Activated CD8-positive, alpha-beta T cell treated with anti-CD3 and anti-CD28 coated beads for 36 hours (primary cell): Measurements from ENCODE around the gene GLP1R. TPM values are rescaled to one million over a fixed set of nuclear protein-coding genes. Genes with fewer than 3 reads are reported as not detected.

Source experiments
- ATAC-seq: fragments of 200-7000 bp; cut with Tn5 transposase; one replicate; pipeline ENCODE4 v1.10.0; 2021; ENCODE audit warnings: mild to moderate bottlenecking, moderate library complexity
- CTCF ChIA-PET: fragments of 350-600 bp; sonication (Branson Sonifier 250); formaldehyde crosslinking; loops from one replicate; lab custom pipeline; 2021; ENCODE audit warnings: antibody characterized with exemption; lab: Charles Lee
- POLR2A ChIA-PET: fragments of 350-600 bp; sonication (Branson Sonifier 250); formaldehyde crosslinking; loops from one replicate; lab custom pipeline; 2021; ENCODE audit warnings: antibody characterized with exemption; lab: Charles Lee
- DNase-seq: peaks from one replicate; pipeline ENCODE4 v3.0.0-alpha.2; 2020
- H3K27ac Mint-ChIP-seq: one replicate; pipeline ENCODE4 v1.8.0; 2021; ENCODE audit warnings: mild to moderate bottlenecking, mixed read lengths
- H3K27me3 Mint-ChIP-seq: one replicate; pipeline ENCODE4 v1.8.0; 2021; ENCODE audit warnings: mixed read lengths
- H3K36me3 Mint-ChIP-seq: one replicate; pipeline ENCODE4 v1.8.0; 2021; ENCODE audit warnings: low read depth, mixed read lengths
- H3K4me1 Mint-ChIP-seq: one replicate; pipeline ENCODE4 v1.8.0; 2021; ENCODE audit warnings: low read depth, mixed read lengths
- H3K4me3 Mint-ChIP-seq: one replicate; pipeline ENCODE4 v1.8.0; 2021; ENCODE audit warnings: mild to moderate bottlenecking, moderate library complexity, mixed read lengths
- H3K9me3 Mint-ChIP-seq: one replicate; pipeline ENCODE4 v1.8.0; 2021; ENCODE audit warnings: mixed read lengths
- intact Hi-C: fragments of 100-400 bp; cut with micrococcal nuclease; formaldehyde crosslinking; loops from one replicate; pipeline ENCODE4 v1.10.0; 2022
- total RNA-seq, 2 experiments: library from RNA; stranded (reverse); gene quantifications; one replicate each; pipeline ENCODE4 v1.2.3, GENCODE V29; 2021
- TF ChIP-seq, protein P1 (sequence below): fragments of 200-600 bp; IDR thresholded peaks from one replicate; pipeline ENCODE4 v1.8.0; 2022; ENCODE audit warnings: antibody characterized with exemption, mild to moderate bottlenecking

GLP1R gene
- total RNA-seq, 2 experiments from 2014 or later, result 0.81 to 1.1 TPM

DNA sequence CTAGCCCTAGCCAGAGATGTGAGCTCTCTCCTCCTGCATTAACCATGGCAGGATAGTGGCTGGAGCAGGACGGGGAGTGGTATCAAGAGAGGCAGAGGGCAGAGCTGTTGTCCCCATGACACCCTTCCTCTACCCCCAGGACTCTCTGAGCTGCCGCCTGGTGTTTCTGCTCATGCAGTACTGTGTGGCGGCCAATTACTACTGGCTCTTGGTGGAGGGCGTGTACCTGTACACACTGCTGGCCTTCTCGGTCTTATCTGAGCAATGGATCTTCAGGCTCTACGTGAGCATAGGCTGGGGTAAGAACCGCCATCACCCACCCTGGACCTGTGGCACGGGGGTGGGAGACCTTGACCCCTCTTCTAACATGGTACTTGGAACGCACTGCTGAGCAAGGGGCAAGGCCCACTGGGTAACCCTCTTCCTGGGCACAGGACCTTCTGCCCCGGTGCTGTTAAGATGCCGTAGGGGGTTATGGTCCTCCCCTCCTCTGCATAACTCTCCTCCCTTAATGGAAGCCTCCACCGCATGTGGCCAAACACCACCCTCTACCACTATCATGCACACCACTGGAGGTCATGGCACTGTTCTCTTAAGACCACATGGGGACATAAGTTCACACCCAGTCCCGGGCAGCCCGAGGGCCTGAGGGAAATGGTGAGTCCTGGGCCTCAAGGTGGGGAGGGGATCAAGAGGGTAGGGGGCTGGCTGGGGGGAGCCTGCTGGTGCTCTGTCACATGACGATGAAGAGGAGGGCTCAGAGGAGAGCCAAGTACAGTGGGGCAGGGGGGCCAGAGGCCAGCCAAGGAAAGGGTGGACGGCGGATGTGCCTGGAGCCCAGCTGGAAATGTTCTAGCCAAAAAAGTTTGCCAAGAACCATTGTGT is 25.1 kb downstream of the GLP1R start:
- CTCF ChIA-PET, result no interaction called here
- no peak for ATAC-seq
- no peaks in the 10 kb centered on the region for H3K36me3 Mint-ChIP-seq

DNA sequence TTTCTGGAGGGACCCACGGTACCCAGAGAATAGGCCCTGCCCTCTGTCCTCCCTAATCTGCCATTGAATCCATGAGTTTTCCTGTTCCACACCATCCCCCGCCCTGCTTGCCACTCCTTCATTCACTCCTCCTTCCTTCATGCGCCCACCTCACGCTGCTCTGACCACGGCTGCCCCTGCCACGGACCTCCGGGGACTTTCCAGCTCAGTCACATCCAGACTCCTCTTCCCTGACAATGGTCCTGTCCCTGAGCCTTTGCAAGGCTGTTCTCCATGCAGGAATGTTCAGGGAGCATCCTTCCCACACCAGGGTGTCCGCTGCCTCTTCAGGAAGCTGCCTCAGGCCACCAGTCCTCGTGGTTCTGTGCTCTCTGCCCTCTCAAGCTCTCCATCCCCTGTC is 25.9 kb downstream of the GLP1R start:
- TF ChIP-seq, protein P1, sequence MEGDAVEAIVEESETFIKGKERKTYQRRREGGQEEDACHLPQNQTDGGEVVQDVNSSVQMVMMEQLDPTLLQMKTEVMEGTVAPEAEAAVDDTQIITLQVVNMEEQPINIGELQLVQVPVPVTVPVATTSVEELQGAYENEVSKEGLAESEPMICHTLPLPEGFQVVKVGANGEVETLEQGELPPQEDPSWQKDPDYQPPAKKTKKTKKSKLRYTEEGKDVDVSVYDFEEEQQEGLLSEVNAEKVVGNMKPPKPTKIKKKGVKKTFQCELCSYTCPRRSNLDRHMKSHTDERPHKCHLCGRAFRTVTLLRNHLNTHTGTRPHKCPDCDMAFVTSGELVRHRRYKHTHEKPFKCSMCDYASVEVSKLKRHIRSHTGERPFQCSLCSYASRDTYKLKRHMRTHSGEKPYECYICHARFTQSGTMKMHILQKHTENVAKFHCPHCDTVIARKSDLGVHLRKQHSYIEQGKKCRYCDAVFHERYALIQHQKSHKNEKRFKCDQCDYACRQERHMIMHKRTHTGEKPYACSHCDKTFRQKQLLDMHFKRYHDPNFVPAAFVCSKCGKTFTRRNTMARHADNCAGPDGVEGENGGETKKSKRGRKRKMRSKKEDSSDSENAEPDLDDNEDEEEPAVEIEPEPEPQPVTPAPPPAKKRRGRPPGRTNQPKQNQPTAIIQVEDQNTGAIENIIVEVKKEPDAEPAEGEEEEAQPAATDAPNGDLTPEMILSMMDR, result no peak
- ChIA-PET CTCF (no interaction called here), POLR2A (no interaction called here)
- Mint-ChIP-seq H3K4me1 (peaks cover 9% of the 10 kb centered on the region), H3K9me3 (no peaks in the 10 kb centered on the region), H3K4me3 (no peak overlapping the region), H3K36me3 (no peaks in the 10 kb centered on the region), H3K27me3 (peaks cover 8% of the 10 kb centered on the region), H3K27ac (no peak overlapping the region)
- intact Hi-C loops, result no loop called here
- ATAC-seq, result no peak
- no peak for DNase-seq

More for the DNA sequence above, 25.1 kb downstream of the GLP1R start:
- no peak for DNase-seq
- POLR2A ChIA-PET, result no interaction called here
- intact Hi-C loops, result no loop called here
- Mint-ChIP-seq H3K9me3 (no peaks in the 10 kb centered on the region), H3K27ac (no peak overlapping the region), H3K27me3 (peaks cover 12% of the 10 kb centered on the region), H3K4me3 (no peak overlapping the region), H3K4me1 (peaks cover 9% of the 10 kb centered on the region)
- TF ChIP-seq, protein P1, result no peak

DNA sequence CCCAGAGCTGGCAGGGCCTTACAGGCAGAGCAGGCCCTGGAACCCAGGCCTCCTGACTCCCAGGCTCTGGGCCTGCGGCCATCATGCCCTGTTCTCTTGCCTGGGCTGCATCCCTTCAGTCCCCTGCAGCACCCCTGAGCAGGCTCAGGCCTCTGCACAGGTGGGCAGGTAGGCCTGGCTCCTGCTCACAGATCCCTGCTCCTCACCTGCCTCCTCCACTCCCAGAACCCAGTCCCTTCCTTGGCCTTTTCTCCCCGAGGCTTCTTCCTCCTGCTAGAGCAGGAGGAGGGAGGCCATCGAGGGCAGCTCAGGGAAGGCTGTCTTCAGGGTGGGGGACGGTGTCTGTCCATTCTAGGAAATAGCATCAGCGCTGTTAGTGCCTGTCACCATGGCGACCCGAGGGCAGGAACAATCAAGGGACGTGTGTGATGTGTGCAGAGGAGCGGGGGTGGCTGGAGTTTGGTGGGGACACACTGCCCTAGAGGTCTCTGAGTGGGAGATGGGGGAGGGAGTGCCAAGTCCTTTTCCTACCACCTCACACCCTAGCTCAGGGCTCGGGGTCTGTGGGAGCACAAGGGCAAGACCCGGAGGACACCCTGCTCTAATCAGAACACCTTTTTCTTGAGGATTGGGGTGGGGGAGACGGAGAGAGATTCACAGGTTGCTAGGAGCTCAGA is 26.6 kb downstream of the GLP1R start:
- ChIA-PET POLR2A (no interaction called here), CTCF (no interaction called here)
- peaks cover 9% of the 10 kb centered on the region for H3K4me1 Mint-ChIP-seq
- intact Hi-C loops, result no loop called here
- TF ChIP-seq, protein P1, result no peak
- H3K4me3 Mint-ChIP-seq, result no peak overlapping the region
- H3K36me3 Mint-ChIP-seq, result no peaks in the 10 kb centered on the region
- no peaks in the 10 kb centered on the region for H3K9me3 Mint-ChIP-seq
- ATAC-seq (no peak), DNase-seq (no peak)
- H3K27ac Mint-ChIP-seq, result no peak overlapping the region
- H3K27me3 Mint-ChIP-seq, result peaks cover 6% of the 10 kb centered on the region

DNA sequence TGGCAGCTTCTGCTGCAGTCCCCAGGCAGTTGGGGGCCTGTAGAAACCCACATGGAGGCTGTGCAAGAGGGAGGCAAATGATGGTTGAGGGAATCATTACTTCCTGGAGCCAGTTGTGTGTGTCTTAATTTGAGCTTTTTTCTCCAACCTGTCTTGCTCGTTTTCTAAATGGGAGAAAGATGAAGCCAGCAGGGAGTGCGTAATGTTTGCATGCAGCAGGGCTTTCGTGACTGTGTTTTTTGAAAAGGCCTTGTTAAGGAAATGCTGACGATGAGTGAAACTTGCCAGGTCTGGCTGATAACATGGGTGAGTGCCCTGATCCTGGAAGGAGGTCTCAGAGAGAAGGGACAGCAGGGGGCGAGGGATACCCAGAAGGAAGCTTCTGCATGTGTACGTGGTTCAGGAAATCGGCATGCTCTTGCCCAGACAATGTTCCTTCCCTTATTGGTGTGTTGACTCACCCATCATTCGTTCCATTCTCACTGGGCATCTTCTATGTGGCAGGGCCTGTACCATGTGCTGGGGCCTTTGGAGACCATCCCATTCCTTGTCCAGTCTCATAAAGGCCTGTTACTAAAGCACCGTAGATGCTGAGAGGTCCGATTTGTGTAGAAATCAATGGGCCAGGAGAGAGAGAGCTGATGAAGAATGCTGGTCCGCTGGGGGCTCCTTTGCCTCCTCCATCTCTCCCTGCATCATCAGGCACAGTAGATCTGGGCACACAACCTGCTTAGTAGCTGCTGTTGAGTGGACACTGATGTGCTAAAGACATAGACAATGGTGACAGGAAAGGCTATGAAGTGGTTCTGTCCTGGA is 27.4 kb downstream of the GLP1R start:
- Mint-ChIP-seq H3K9me3 (no peaks in the 10 kb centered on the region), H3K4me1 (peaks cover 9% of the 10 kb centered on the region), H3K27ac (no peak overlapping the region), H3K4me3 (no peak overlapping the region), H3K36me3 (no peaks in the 10 kb centered on the region), H3K27me3 (peaks cover 3% of the 10 kb centered on the region)
- CTCF ChIA-PET, result no interaction called here
- ATAC-seq, result no peak
- POLR2A ChIA-PET, result interaction anchor here (1.6 kb wide), 1 partner anchor 15 kb away, joined by 4 read pairs; no protein-coding TSS in a partner anchor
- TF ChIP-seq, protein P1, result no peak
- no peak for DNase-seq
- intact Hi-C loops, result no loop called here
